DOHH2 (cell line): ENCODE data around the gene FAM149B1.

Experiments used
- EZH2phosphoT487 ChIP-seq: fragments of 200-600 bp; sonication (generic); IDR thresholded peaks from 2 replicates; pipeline ENCODE4 v1.6.1; 2017; ENCODE audit warnings: borderline replicate concordance, mild to moderate bottlenecking, antibody characterized with exemption, low read length, moderate library complexity, mixed read lengths
- TF ChIP-seq, protein P1 (sequence below): fragments of 200-600 bp; sonication (generic); IDR thresholded peaks from one replicate; pipeline ENCODE4 v1.5.1; 2014; ENCODE audit warnings: antibody characterized with exemption, mild to moderate bottlenecking, low read depth, low read length; ENCODE audit not compliant: poor library complexity, severe bottlenecking

GRCh38 chr10:73161079-73161478 is 6.8 kb upstream of the FAM149B1 start:
- TF ChIP-seq, protein P1, sequence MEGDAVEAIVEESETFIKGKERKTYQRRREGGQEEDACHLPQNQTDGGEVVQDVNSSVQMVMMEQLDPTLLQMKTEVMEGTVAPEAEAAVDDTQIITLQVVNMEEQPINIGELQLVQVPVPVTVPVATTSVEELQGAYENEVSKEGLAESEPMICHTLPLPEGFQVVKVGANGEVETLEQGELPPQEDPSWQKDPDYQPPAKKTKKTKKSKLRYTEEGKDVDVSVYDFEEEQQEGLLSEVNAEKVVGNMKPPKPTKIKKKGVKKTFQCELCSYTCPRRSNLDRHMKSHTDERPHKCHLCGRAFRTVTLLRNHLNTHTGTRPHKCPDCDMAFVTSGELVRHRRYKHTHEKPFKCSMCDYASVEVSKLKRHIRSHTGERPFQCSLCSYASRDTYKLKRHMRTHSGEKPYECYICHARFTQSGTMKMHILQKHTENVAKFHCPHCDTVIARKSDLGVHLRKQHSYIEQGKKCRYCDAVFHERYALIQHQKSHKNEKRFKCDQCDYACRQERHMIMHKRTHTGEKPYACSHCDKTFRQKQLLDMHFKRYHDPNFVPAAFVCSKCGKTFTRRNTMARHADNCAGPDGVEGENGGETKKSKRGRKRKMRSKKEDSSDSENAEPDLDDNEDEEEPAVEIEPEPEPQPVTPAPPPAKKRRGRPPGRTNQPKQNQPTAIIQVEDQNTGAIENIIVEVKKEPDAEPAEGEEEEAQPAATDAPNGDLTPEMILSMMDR = no peak
- TF ChIP-seq EZH2phosphoT487 = no peak
